Osteocyte (in vitro differentiated cells): ENCODE data around the gene ACVR1C. TPM values are rescaled to one million over a fixed set of nuclear protein-coding genes. Genes with fewer than 3 reads are reported as not detected.

Experiments used
- DNase-seq: peaks from one replicate; pipeline ENCODE4 v3.0.0; 2021; ENCODE audit warnings: mixed read lengths; ENCODE audit not compliant: unreplicated experiment; ENCODE audit errors: extremely low spot score
- H3K27ac Mint-ChIP-seq: one replicate; pipeline ENCODE4 v1.8.0; 2021; ENCODE audit warnings: mild to moderate bottlenecking, mixed read lengths; ENCODE audit not compliant: unreplicated experiment
- H3K27me3 Mint-ChIP-seq: one replicate; pipeline ENCODE4 v1.8.0; 2021; ENCODE audit warnings: mixed read lengths; ENCODE audit not compliant: unreplicated experiment
- H3K36me3 Mint-ChIP-seq: one replicate; pipeline ENCODE4 v1.8.0; 2021; ENCODE audit warnings: mixed read lengths; ENCODE audit not compliant: unreplicated experiment
- H3K4me1 Mint-ChIP-seq: one replicate; pipeline ENCODE4 v1.8.0; 2021; ENCODE audit warnings: mixed read lengths; ENCODE audit not compliant: unreplicated experiment
- H3K4me3 Mint-ChIP-seq: one replicate; pipeline ENCODE4 v1.8.0; 2021; ENCODE audit warnings: mild to moderate bottlenecking, moderate library complexity, mixed read lengths; ENCODE audit not compliant: unreplicated experiment
- H3K9me3 Mint-ChIP-seq: one replicate; pipeline ENCODE4 v1.8.0; 2021; ENCODE audit warnings: mixed read lengths; ENCODE audit not compliant: unreplicated experiment
- CTCF ChIP-seq: fragments of 200-600 bp; sonication (generic); IDR thresholded peaks from 2 replicates; pipeline ENCODE4 v1.5.0; 2021; ENCODE audit warnings: antibody characterized with exemption, mild to moderate bottlenecking, moderate library complexity
- long read RNA-seq: library from polyadenylated mRNA; unstranded; transcript quantifications from one replicate; pipeline ENCODE4 v2.0.0, GENCODE V29; 2021
- total RNA-seq: library from RNA; stranded (reverse); gene quantifications from 2 replicates; pipeline ENCODE4 v1.2.1, GENCODE V29; 2021

ACVR1C gene
- 0.08 and 0.16 TPM in 2 replicates for total RNA-seq
- long read RNA-seq, partial matches to known transcripts: 0 of 1 reads
- long read RNA-seq, other reads (novel, unspliced or antisense): 1 of 1 reads

GRCh38 chr2:157628477-157629415 lies at the start of gene ACVR1C:
Gene ACVR1C, minus strand, starts transcription at chr2:157628864. Its CDS starts 220 bp downstream, at chr2:157628644.
- no peak within 1 kb of the TSS for H3K27ac Mint-ChIP-seq
- peaks cover 8% of the 10 kb centered on the region for H3K4me1 Mint-ChIP-seq
- no peaks in the 10 kb centered on the region for H3K9me3 Mint-ChIP-seq
- peak within 1 kb of the TSS; percentile 77 for H3K4me3 Mint-ChIP-seq
- H3K36me3 Mint-ChIP-seq: no peaks in the 10 kb centered on the region
- peaks cover 57% of the 10 kb centered on the region for H3K27me3 Mint-ChIP-seq
- DNase-seq: no peak
- peak; percentile 58 for TF ChIP-seq CTCF

GRCh38 chr2:157677941-157678340 lies 49.3 kb upstream of the ACVR1C start:
- Mint-ChIP-seq H3K27ac (no peak overlapping the region), H3K27me3 (no peaks in the 10 kb centered on the region), H3K4me3 (no peak overlapping the region), H3K36me3 (peaks cover 5% of the 10 kb centered on the region), H3K9me3 (peaks cover 9% of the 10 kb centered on the region), H3K4me1 (no peaks in the 10 kb centered on the region)
- no peak for TF ChIP-seq CTCF
- DNase-seq: no peak

GRCh38 chr2:157672129-157672528 lies 43.5 kb upstream of the ACVR1C start:
- no peak overlapping the region for H3K27ac Mint-ChIP-seq
- no peaks in the 10 kb centered on the region for H3K27me3 Mint-ChIP-seq
- no peak for DNase-seq
- H3K4me1 Mint-ChIP-seq: no peaks in the 10 kb centered on the region
- no peak for TF ChIP-seq CTCF
- H3K9me3 Mint-ChIP-seq: peaks cover 12% of the 10 kb centered on the region
- no peak overlapping the region for H3K4me3 Mint-ChIP-seq
- peaks cover 1% of the 10 kb centered on the region for H3K36me3 Mint-ChIP-seq

GRCh38 chr2:157662401-157662800 lies 33.7 kb upstream of the ACVR1C start:
- H3K4me3 Mint-ChIP-seq: no peak overlapping the region
- peaks cover 12% of the 10 kb centered on the region for H3K9me3 Mint-ChIP-seq
- no peak for DNase-seq
- no peaks in the 10 kb centered on the region for H3K36me3 Mint-ChIP-seq
- TF ChIP-seq CTCF: no peak
- H3K4me1 Mint-ChIP-seq: no peaks in the 10 kb centered on the region
- no peak overlapping the region for H3K27ac Mint-ChIP-seq
- H3K27me3 Mint-ChIP-seq: no peaks in the 10 kb centered on the region

GRCh38 chr2:157661776-157662175 lies 33.1 kb upstream of the ACVR1C start:
- Mint-ChIP-seq H3K9me3 (peaks cover 12% of the 10 kb centered on the region), H3K27me3 (no peaks in the 10 kb centered on the region), H3K36me3 (no peaks in the 10 kb centered on the region), H3K4me3 (no peak overlapping the region), H3K27ac (no peak overlapping the region), H3K4me1 (no peaks in the 10 kb centered on the region)
- TF ChIP-seq CTCF: no peak
- DNase-seq: no peak
